Breast epithelium (tissue), 4 donors: ENCODE data around the gene RNLS. TPM values are rescaled to one million over a fixed set of nuclear protein-coding genes. Genes with fewer than 3 reads are reported as not detected.
A peak's percentile ranks its signal among the peaks of the same experiment; 100 is the strongest.

Experiments used
- DNase-seq, 2 donors: peaks; one replicate each; pipeline ENCODE4 v3.0.0-alpha.2; 2019; ENCODE audit warnings: low spot score in 2 of 2
- H3K27ac ChIP-seq, 2 donors: fragments of 200-600 bp; sonication (generic) in 1 of 2; one replicate each; pipeline ENCODE4 v1.5.1; 2016 to 2019; ENCODE audit warnings: mild to moderate bottlenecking in 1 of 2
- H3K27me3 ChIP-seq, 2 donors: fragments of 200-600 bp; sonication (generic) in 1 of 2; one replicate each; pipeline versions ENCODE4 v1.5.1 to v1.6.0; 2017 to 2019; ENCODE audit warnings: control low read depth in 1 of 2, mild to moderate bottlenecking in 1 of 2
- H3K36me3 ChIP-seq: fragments of 200-600 bp; one replicate; pipeline ENCODE4 v1.5.1; 2019
- H3K4me1 ChIP-seq, 2 donors: fragments of 200-600 bp; sonication (generic); one replicate each; pipeline ENCODE4 v1.5.1; 2016 to 2019; ENCODE audit warnings: control low read depth in 1 of 2
- H3K4me3 ChIP-seq, 3 donors: fragments of 200-600 bp; sonication (generic); 1 replicate in 2 of 3; 2 replicates in 1 of 3; pipeline ENCODE4 v1.5.1; 2016 to 2019; ENCODE audit warnings: mild to moderate bottlenecking in 3 of 3, moderate library complexity in 2 of 3
- H3K9me3 ChIP-seq, 2 donors: fragments of 200-600 bp; sonication (generic) in 1 of 2; one replicate each; pipeline ENCODE4 v1.5.1; 2016 to 2019; ENCODE audit warnings: control low read depth in 1 of 2
- POLR2A ChIP-seq: fragments of 450-650 bp; IDR thresholded peaks from one replicate; pipeline ENCODE4 v1.6.1; 2016; ENCODE audit warnings: antibody characterized with exemption, mild to moderate bottlenecking, moderate library complexity
- POLR2AphosphoS5 ChIP-seq, 3 donors: sonication (generic); formaldehyde crosslinking; IDR thresholded peaks; one replicate each; pipeline ENCODE4 v1.6.1; 2017; ENCODE audit warnings: antibody characterized with exemption in 3 of 3
- intact Hi-C: fragments of 100-400 bp; cut with DNase I; formaldehyde crosslinking; loops from one replicate; pipeline ENCODE4 v1.15.1; 2023; ENCODE audit warnings: low total_unique reads
- total RNA-seq, 3 donors: library from RNA; depleted of rRNA; stranded (reverse); fragments of >200 nt; gene quantifications; one replicate each; pipeline ENCODE4 v1.1.0, GENCODE V29; 2016
- TF ChIP-seq, protein P1 (sequence below), 3 donors: fragments of 450-650 bp; IDR thresholded peaks; one replicate each; pipeline ENCODE4 v1.5.1; 2016 to 2017; ENCODE audit warnings: antibody characterized with exemption in 3 of 3, mild to moderate bottlenecking in 3 of 3, moderate library complexity in 3 of 3

The RNLS gene
- total RNA-seq, 3 donors from 2014 or later = 27.9 to 32.1 (median 29.1) TPM

- TF ChIP-seq, protein P1, sequence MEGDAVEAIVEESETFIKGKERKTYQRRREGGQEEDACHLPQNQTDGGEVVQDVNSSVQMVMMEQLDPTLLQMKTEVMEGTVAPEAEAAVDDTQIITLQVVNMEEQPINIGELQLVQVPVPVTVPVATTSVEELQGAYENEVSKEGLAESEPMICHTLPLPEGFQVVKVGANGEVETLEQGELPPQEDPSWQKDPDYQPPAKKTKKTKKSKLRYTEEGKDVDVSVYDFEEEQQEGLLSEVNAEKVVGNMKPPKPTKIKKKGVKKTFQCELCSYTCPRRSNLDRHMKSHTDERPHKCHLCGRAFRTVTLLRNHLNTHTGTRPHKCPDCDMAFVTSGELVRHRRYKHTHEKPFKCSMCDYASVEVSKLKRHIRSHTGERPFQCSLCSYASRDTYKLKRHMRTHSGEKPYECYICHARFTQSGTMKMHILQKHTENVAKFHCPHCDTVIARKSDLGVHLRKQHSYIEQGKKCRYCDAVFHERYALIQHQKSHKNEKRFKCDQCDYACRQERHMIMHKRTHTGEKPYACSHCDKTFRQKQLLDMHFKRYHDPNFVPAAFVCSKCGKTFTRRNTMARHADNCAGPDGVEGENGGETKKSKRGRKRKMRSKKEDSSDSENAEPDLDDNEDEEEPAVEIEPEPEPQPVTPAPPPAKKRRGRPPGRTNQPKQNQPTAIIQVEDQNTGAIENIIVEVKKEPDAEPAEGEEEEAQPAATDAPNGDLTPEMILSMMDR (IDR thresholded peaks at IDR 0.05) = no peak
- TF ChIP-seq POLR2AphosphoS5 (IDR thresholded peaks at IDR 0.05) (no peak), POLR2A (no peak)
- Histone ChIP-seq H3K27me3 (no peaks in the 10 kb centered on the region), H3K4me3 (no peak overlapping the region), H3K36me3 (no peaks in the 10 kb centered on the region), H3K4me1 (no peaks in the 10 kb centered on the region), H3K27ac (no peak overlapping the region), H3K9me3 (no peaks in the 10 kb centered on the region)
- DNase-seq = no peak
- intact Hi-C loops = no loop called here
Measured at GRCh38 chr10:88594482-88594881, 11.4 kb upstream of the RNLS start.

DNA sequence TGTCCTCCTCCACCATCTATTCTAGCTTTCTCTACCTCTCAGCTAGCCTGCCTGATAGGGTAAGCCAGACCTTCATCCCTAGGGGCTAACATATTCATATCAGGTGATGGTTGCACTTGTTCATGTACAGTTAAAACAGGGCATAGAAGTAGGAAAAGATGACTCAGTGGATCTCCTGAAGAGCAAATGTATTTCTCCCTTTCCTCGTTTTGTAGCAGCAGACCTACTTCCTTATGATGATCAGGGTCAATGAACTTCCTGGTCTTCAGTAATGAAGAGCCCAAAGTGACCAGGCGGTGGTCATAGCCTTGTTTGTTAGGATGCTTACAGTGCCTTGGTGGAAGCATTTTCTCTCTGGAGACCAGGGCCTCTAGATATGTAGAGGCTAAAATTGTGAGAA, 9.8 kb upstream of the RNLS start:
- TF ChIP-seq POLR2A (no peak), POLR2AphosphoS5 (IDR thresholded peaks at IDR 0.05) (no peak)
- TF ChIP-seq, protein P1 (IDR thresholded peaks at IDR 0.05) = no peak
- H3K27ac ChIP-seq = no peak overlapping the region
- H3K36me3 ChIP-seq = no peaks in the 10 kb centered on the region
- no peak for DNase-seq
- no peak overlapping the region for H3K4me3 ChIP-seq
- intact Hi-C loops = no loop called here
- no peaks in the 10 kb centered on the region for H3K4me1 ChIP-seq
- H3K9me3 ChIP-seq = no peaks in the 10 kb centered on the region
- H3K27me3 ChIP-seq = no peaks in the 10 kb centered on the region

DNA sequence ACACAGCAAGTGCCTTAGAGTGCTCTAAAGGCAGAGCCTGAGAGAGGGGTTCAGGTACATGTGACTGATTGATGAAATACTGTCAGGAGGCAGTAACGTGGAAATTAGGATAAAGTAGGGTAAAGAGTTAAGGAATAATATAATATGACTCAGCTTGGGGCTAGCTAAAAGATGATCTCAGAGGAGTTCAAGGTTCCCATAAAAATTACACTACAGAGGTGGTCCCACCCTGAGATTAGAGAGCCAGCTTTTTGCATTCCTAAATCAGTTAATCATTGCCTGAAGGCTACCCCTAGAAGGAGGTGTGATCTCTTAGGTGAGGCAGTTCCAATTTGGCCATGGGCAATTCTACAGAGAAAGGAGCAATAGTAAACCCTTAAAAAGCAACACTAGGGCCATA, 9.3 kb upstream of the RNLS start:
- Histone ChIP-seq H3K36me3 (no peaks in the 10 kb centered on the region), H3K27ac (no peak overlapping the region), H3K4me3 (no peak overlapping the region), H3K27me3 (no peaks in the 10 kb centered on the region), H3K9me3 (no peaks in the 10 kb centered on the region), H3K4me1 (no peaks in the 10 kb centered on the region)
- DNase-seq = no peak
- TF ChIP-seq, protein P1 (IDR thresholded peaks at IDR 0.05) = no peak
- TF ChIP-seq POLR2A = no peak
- no peak for TF ChIP-seq POLR2AphosphoS5 (IDR thresholded peaks at IDR 0.05)
- intact Hi-C loops = no loop called here

GRCh38 chr10:88586462-88586861, 3.3 kb upstream of the RNLS start, which contains the start of gene LIPJ:
TSS of gene LIPJ (plus strand) at chr10:88586762. CDS start at chr10:88590688, 3,926 bp downstream.
- no peaks in the 10 kb centered on the region for H3K36me3 ChIP-seq
- H3K4me1 ChIP-seq = no peaks in the 10 kb centered on the region
- H3K9me3 ChIP-seq = no peaks in the 10 kb centered on the region
- H3K27ac ChIP-seq = no peak within 1 kb of the TSS
- H3K27me3 ChIP-seq = no peaks in the 10 kb centered on the region
- intact Hi-C loops = no loop called here
- DNase-seq = no peak
- TF ChIP-seq, protein P1 (IDR thresholded peaks at IDR 0.05) = no peak
- TF ChIP-seq POLR2AphosphoS5 (IDR thresholded peaks at IDR 0.05) (no peak), POLR2A (no peak)
- no peak within 1 kb of the TSS for H3K4me3 ChIP-seq

DNA sequence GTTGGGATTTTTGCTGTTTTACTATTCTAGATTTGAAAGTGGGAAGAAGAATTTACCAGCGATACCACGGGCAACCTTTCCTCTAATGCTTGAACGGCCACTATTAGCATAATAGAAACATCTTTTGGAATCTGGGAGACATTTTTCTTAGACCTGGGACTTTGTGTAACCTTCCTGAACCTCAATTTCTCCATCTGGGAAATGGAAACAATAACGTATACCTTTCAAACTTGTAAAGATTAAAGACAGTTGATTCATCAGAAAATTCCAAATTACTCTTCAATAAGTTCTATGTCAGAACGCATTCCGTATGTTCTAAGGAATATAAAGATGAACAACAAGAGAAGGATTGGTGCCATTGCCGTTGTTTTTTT, 453 bp upstream of the RNLS start:
- no peak for TF ChIP-seq POLR2AphosphoS5 (IDR thresholded peaks at IDR 0.05)
- no peak for DNase-seq
- Histone ChIP-seq H3K27me3 (no peaks in the 10 kb centered on the region), H3K4me3 (peak overlapping the region; percentile 66 to 87 (median 77)), H3K9me3 (no peaks in the 10 kb centered on the region), H3K36me3 (no peaks in the 10 kb centered on the region), H3K4me1 (no peaks in the 10 kb centered on the region), H3K27ac (peak overlapping the region; percentile 96)
- intact Hi-C loops = no loop called here

- Histone ChIP-seq H3K9me3 (no peaks in the 10 kb centered on the region), H3K27me3 (no peaks in the 10 kb centered on the region), H3K4me3 (peak overlapping the region; percentile 66 to 87 (median 77)), H3K27ac (peak overlapping the region; percentile 96), H3K36me3 (no peaks in the 10 kb centered on the region), H3K4me1 (no peaks in the 10 kb centered on the region)
- intact Hi-C loops = no loop called here
- DNase-seq = no peak
- no peak for TF ChIP-seq POLR2A
- TF ChIP-seq POLR2AphosphoS5 (IDR thresholded peaks at IDR 0.05) = no peak
- TF ChIP-seq, protein P1 (IDR thresholded peaks at IDR 0.05) = no peak
Measured at GRCh38 chr10:88582411-88582805, 710 bp downstream of the RNLS start.
